A673 (cell line): ENCODE results near the gene NFKB2. TPM values are rescaled to one million over a fixed set of nuclear protein-coding genes. Genes with fewer than 3 reads are reported as not detected.

Source experiments
- Bru-seq: library from RNA; stranded (reverse); fragments of 400-500 nt; gene quantifications from one replicate; lab custom pipeline; 2021; lab: Mats Ljungman, UMichigan
- BruChase-seq, 2 experiments: library from RNA; stranded (reverse); fragments of 400-500 nt; gene quantifications; one replicate each; lab custom pipeline; 2021; lab: Mats Ljungman, UMichigan
- BruUV-seq: library from RNA; stranded (reverse); fragments of 400-500 nt; replicated peaks from 2 replicates; lab custom pipeline; 2021; lab: Mats Ljungman, UMichigan
- CTCF ChIA-PET: fragments of 300-600 bp; sonication (Branson Sonifier 250); formaldehyde crosslinking; loops from one replicate; lab custom pipeline; 2022; ENCODE audit warnings: antibody characterized with exemption; lab: Charles Lee
- POLR2A ChIA-PET: fragments of 300-600 bp; sonication (Branson Sonifier 250); formaldehyde crosslinking; loops from one replicate; lab custom pipeline; 2022; ENCODE audit warnings: antibody characterized with exemption; ENCODE audit not compliant: low non-redundant PET; lab: Charles Lee
- DNase-seq: peaks from one replicate; pipeline ENCODE4 v3.0.0-alpha.2; 2015; ENCODE audit warnings: low spot score
- H3K27ac ChIP-seq: fragments of 200-600 bp; sonication (generic); 2 replicates; pipeline ENCODE4 v1.5.1; 2016; ENCODE audit warnings: mixed run types, low read depth, mild to moderate bottlenecking, mixed read lengths, antibody characterized with exemption, low read length; ENCODE audit not compliant: poor library complexity, severe bottlenecking
- H3K27me3 ChIP-seq: fragments of 200-600 bp; sonication (generic); replicated peaks from 2 replicates; pipeline ENCODE4 v1.6.1; 2017; ENCODE audit warnings: mixed run types, low read depth, mild to moderate bottlenecking, mixed read lengths, antibody characterized with exemption, low read length; ENCODE audit not compliant: insufficient read depth, poor library complexity
- H3K36me3 ChIP-seq: fragments of 200-600 bp; sonication (generic); 2 replicates; pipeline ENCODE4 v1.6.1; 2016; ENCODE audit warnings: mixed run types, mild to moderate bottlenecking, mixed read lengths, antibody characterized with exemption, low read length; ENCODE audit not compliant: insufficient read depth, poor library complexity, severe bottlenecking
- H3K4me1 ChIP-seq: fragments of 200-600 bp; sonication (generic); 2 replicates; pipeline ENCODE4 v1.6.1; 2017; ENCODE audit warnings: mixed run types, mild to moderate bottlenecking, mixed read lengths, antibody characterized with exemption, low read length; ENCODE audit not compliant: insufficient read depth, poor library complexity, severe bottlenecking
- H3K4me3 ChIP-seq: fragments of 200-600 bp; sonication (generic); 2 replicates; pipeline ENCODE4 v1.5.1; 2016; ENCODE audit warnings: low read depth, mixed run types, mild to moderate bottlenecking, mixed read lengths, low read length; ENCODE audit not compliant: poor library complexity, severe bottlenecking
- H3K9me3 ChIP-seq: fragments of 200-600 bp; sonication (generic); 2 replicates; pipeline ENCODE4 v1.6.1; 2016; ENCODE audit warnings: mixed run types, low read depth, mild to moderate bottlenecking, mixed read lengths, antibody characterized with exemption, low read length; ENCODE audit not compliant: poor library complexity, severe bottlenecking
- EZH2 ChIP-seq: fragments of 200-600 bp; sonication (generic); IDR thresholded peaks from 2 replicates; pipeline ENCODE4 v1.6.1; 2017; ENCODE audit warnings: borderline replicate concordance, low read depth, mild to moderate bottlenecking, mixed read lengths, antibody characterized with exemption, low read length; ENCODE audit not compliant: poor library complexity, severe bottlenecking
- intact Hi-C: fragments of 100-400 bp; cut with micrococcal nuclease; formaldehyde crosslinking; loops from one replicate; pipeline ENCODE4 v1.10.0; 2022; ENCODE audit not compliant: unreplicated experiment
- long read RNA-seq: library from polyadenylated mRNA; stranded (forward); transcript quantifications from one replicate; pipeline ENCODE4 v2.0.0, GENCODE V29; 2022
- total RNA-seq: library from RNA; stranded (reverse); gene quantifications from 2 replicates; pipeline ENCODE4 v1.2.3, GENCODE V29; 2021
- TF ChIP-seq, protein P1 (sequence below): fragments of 300-800, 200-600 bp; sonication (generic); conservative IDR thresholded peaks from 2 replicates; pipeline ENCODE4 v1.5.1; 2017; ENCODE audit warnings: low read depth, mild to moderate bottlenecking, antibody characterized with exemption, low read length, moderate library complexity, mixed read lengths

The NFKB2 gene
- total RNA-seq, result 29.8 and 33.2 TPM in 2 replicates
- percentile 50 among the genes with signal in this experiment for Bru-seq, nascent RNA
- BruChase-seq, experiment 1, labeled RNA remaining after a 2-hour chase, result percentile 60 among the genes with signal in this experiment
- BruChase-seq, experiment 2, labeled RNA remaining after a 6-hour chase, result percentile 74 among the genes with signal in this experiment
- long read RNA-seq, transcript NFKB2-204 (23 exons, 3,416 nt), result major isoform, 10 of 37 reads
- long read RNA-seq, partial matches to known transcripts, result 10 of 37 reads
- long read RNA-seq, other reads (novel, unspliced or antisense), result 14 of 37 reads

DNA sequence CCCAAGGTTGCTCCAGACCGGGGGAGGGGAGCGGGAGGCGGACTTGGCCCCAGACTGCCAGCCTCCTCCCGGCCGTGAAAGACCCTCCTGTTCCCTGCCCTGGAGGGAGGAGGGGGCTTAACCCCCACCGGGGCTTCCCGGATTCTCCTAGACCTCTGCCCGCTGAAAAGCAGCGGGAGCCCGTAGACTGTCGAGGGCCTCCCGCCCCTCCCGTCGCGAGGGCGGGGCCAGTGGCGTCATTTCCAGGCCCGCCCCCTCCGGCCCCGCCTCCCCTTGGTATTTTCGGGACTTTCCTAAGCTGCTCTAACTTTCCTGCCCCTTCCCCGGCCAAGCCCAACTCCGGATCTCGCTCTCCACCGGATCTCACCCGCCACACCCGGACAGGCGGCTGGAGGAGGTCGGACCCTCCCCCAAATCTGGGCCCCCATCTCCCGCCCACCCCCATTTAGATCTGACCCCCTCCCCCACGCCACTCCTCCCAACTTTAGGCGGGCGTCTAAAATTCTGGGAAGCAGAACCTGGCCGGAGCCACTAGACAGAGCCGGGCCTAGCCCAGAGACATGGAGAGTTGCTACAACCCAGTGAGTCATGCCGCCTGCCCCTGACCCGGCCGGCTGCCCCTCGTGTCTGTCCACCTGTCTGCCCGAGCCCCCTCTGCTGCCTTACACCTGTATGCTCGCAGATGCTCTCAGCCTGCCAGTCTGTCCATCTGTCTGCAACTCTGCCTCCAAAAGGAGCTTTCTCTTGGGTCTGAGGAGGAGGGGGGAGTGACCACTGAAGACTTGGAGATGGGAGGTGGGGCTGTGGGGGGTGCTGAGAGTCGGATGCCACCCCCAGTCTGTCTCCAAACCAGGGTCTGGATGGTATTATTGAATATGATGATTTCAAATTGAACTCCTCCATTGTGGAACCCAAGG is at the start of gene NFKB2:
TSS of gene NFKB2 (plus strand) at position 306 of the 917 bp plus-strand sequence. CDS start at position 561, 255 bp downstream.
- Histone ChIP-seq H3K4me3 (peak within 1 kb of the TSS; percentile 73), H3K4me1 (peaks cover 9% of the 10 kb centered on the region), H3K27ac (peak within 1 kb of the TSS; percentile 90), H3K36me3 (no peaks in the 10 kb centered on the region), H3K27me3 (no peaks in the 10 kb centered on the region), H3K9me3 (no peaks in the 10 kb centered on the region)
- ChIA-PET CTCF (interaction anchor here (0.6 to 2.9 kb wide), 2 partner anchors 10 to 227 kb away, joined by 3 to 13 read pairs; no protein-coding TSS in a partner anchor), POLR2A (interaction anchor here (0.6 kb wide), 2 partner anchors 236 to 532 kb away, joined by 3 to 8 read pairs; no protein-coding TSS in a partner anchor)
- peak; percentile 90 for DNase-seq
- BruUV-seq, result no TSS peak
- TF ChIP-seq, protein P1, sequence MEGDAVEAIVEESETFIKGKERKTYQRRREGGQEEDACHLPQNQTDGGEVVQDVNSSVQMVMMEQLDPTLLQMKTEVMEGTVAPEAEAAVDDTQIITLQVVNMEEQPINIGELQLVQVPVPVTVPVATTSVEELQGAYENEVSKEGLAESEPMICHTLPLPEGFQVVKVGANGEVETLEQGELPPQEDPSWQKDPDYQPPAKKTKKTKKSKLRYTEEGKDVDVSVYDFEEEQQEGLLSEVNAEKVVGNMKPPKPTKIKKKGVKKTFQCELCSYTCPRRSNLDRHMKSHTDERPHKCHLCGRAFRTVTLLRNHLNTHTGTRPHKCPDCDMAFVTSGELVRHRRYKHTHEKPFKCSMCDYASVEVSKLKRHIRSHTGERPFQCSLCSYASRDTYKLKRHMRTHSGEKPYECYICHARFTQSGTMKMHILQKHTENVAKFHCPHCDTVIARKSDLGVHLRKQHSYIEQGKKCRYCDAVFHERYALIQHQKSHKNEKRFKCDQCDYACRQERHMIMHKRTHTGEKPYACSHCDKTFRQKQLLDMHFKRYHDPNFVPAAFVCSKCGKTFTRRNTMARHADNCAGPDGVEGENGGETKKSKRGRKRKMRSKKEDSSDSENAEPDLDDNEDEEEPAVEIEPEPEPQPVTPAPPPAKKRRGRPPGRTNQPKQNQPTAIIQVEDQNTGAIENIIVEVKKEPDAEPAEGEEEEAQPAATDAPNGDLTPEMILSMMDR, result no peak
- no peak for TF ChIP-seq EZH2
- intact Hi-C loops, result loop anchor here (5.0 to 10.0 kb wide), 3 partner anchors 163 to 249 kb away; partner anchors contain the start of gene TRIM8

DNA sequence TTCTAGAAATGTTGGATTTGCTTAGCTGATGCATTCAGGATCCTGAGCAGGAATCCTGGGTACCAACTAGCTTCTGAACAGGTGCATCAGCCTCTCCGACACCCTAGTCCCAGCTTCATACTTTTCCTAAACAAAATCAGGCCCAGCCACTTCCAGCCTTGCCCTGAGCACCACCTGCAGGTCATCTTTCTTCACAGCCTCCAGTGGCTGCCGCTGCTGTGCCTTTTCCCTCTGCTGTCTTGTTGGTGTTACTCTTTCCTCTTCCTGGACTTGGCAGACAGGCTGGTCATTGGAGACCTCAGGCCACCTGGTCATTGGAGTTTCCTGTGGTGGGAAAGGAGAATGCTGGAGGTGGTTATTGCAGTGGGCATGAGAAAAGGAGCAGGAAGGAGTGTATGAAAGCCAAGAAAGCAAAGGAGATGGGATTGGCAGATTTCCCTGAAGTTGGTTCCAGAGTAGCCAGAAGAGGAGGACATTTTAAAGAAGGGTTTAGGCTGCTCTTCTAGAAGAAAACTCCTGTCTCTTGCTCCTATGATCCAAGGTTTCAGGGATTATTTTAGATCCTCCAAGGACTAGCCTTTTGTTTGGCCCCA is 48.2 kb upstream of the NFKB2 start:
- H3K4me3 ChIP-seq, result no peak overlapping the region
- H3K27ac ChIP-seq, result no peak overlapping the region
- TF ChIP-seq, protein P1, result peak; percentile 54
- no peak for TF ChIP-seq EZH2
- DNase-seq, result peak; percentile 36
- no peaks in the 10 kb centered on the region for H3K27me3 ChIP-seq
- peaks cover 3% of the 10 kb centered on the region for H3K4me1 ChIP-seq
- POLR2A ChIA-PET, result no interaction called here
- H3K9me3 ChIP-seq, result no peaks in the 10 kb centered on the region
- intact Hi-C loops, result loop anchor here (1.0 kb wide), 1 partner anchor 117 kb away; no protein-coding TSS in a partner anchor
- CTCF ChIA-PET, result interaction anchor here (1.1 to 1.5 kb wide), 3 partner anchors 115 to 178 kb away, joined by 7 to 14 read pairs (median 7); no protein-coding TSS in a partner anchor
- peaks cover 6% of the 10 kb centered on the region for H3K36me3 ChIP-seq
- no TSS peak for BruUV-seq
